IMR-90 (cell line): ENCODE measurements around the gene IGFBP5. TPM values are rescaled to one million over a fixed set of nuclear protein-coding genes. Genes with fewer than 3 reads are reported as not detected.

Experiments used
- ATAC-seq: fragments of 200-7000 bp; cut with Tn5 transposase; 2 replicates; pipeline ENCODE4 v1.9.1; 2020; ENCODE audit warnings: low read depth, mild to moderate bottlenecking, moderate library complexity
- BruUV-seq: library from RNA; stranded (reverse); fragments of 400-500 nt; replicated peaks from 2 replicates; lab custom pipeline; 2021; lab: Mats Ljungman, UMichigan
- CTCF ChIA-PET: fragments of 300-600 bp; formaldehyde crosslinking; extraction: SDS; loops from one replicate; lab custom pipeline; 2021; ENCODE audit warnings: antibody characterized with exemption; lab: Yijun Ruan, JAX
- POLR2A ChIA-PET: fragments of 300-600 bp; sonication (Branson Sonifier 250); formaldehyde crosslinking; loops from one replicate; lab custom pipeline; 2022; ENCODE audit warnings: antibody characterized with exemption; ENCODE audit not compliant: unreplicated experiment; lab: Charles Lee
- DNase-seq: peaks from one replicate; pipeline ENCODE4 v3.0.0; 2013
- H2AFZ ChIP-seq: replicated peaks from 2 replicates; pipeline ENCODE3; 2013; ENCODE audit warnings: low read length, mild to moderate bottlenecking; ENCODE audit not compliant: poor library complexity
- H2AK5ac ChIP-seq: 2 replicates; pipeline ENCODE4 v1.6.1; 2013; ENCODE audit warnings: low read depth, low read length, inconsistent platforms
- H2AK9ac ChIP-seq: replicated peaks from 2 replicates; pipeline ENCODE3; 2013; ENCODE audit warnings: mild to moderate bottlenecking, low read depth, low read length, moderate library complexity; ENCODE audit not compliant: poor library complexity
- H2BK120ac ChIP-seq: 2 replicates; pipeline ENCODE4 v1.6.1; 2013; ENCODE audit warnings: low read depth, low read length, inconsistent platforms
- H2BK15ac ChIP-seq: 3 replicates; pipeline ENCODE4 v1.6.1; 2013; ENCODE audit warnings: low read depth, low read length, inconsistent platforms
- H2BK20ac ChIP-seq: 2 replicates; pipeline ENCODE4 v1.6.1; 2013; ENCODE audit warnings: low read depth, mild to moderate bottlenecking, inconsistent platforms, low read length, moderate library complexity
- H2BK5ac ChIP-seq: 2 replicates; pipeline ENCODE4 v1.6.1; 2013; ENCODE audit warnings: mild to moderate bottlenecking, low read depth, low read length, inconsistent platforms; ENCODE audit not compliant: poor library complexity, severe bottlenecking
- H3K14ac ChIP-seq: replicated peaks from 2 replicates; pipeline ENCODE4 v1.6.1; 2013; ENCODE audit warnings: low read depth, low read length, inconsistent platforms
- H3K18ac ChIP-seq: 2 replicates; pipeline ENCODE4 v1.6.1; 2013; ENCODE audit warnings: low read depth, low read length, control low read depth
- H3K23ac ChIP-seq: 2 replicates; pipeline ENCODE4 v1.6.1; 2013; ENCODE audit warnings: low read depth, low read length, inconsistent platforms
- H3K27ac ChIP-seq: 2 replicates; pipeline ENCODE4 v1.5.1; 2013; ENCODE audit warnings: mild to moderate bottlenecking, control low read depth, low read length; ENCODE audit not compliant: insufficient read depth
- H3K27me3 ChIP-seq: 2 replicates; pipeline ENCODE4 v1.6.1; 2013; ENCODE audit warnings: low read length; ENCODE audit not compliant: control insufficient read depth, insufficient read depth
- H3K36me3 ChIP-seq: 2 replicates; pipeline ENCODE4 v1.6.1; 2013; ENCODE audit warnings: low read length, mixed read lengths; ENCODE audit not compliant: control insufficient read depth, insufficient read depth
- H3K4ac ChIP-seq: 2 replicates; pipeline ENCODE4 v1.6.1; 2013; ENCODE audit warnings: low read depth, low read length, inconsistent platforms
- H3K4me1 ChIP-seq: 2 replicates; pipeline ENCODE4 v1.6.1; 2013; ENCODE audit warnings: low read length, mixed read lengths; ENCODE audit not compliant: control insufficient read depth, insufficient read depth
- H3K4me2 ChIP-seq: 2 replicates; pipeline ENCODE4 v1.6.1; 2013; ENCODE audit warnings: low read depth, mild to moderate bottlenecking, control low read depth, low read length, moderate library complexity
- H3K4me3 ChIP-seq: 2 replicates; pipeline ENCODE4 v1.5.1; 2013; ENCODE audit warnings: low read depth, mild to moderate bottlenecking, control low read depth, low read length, moderate library complexity; ENCODE audit not compliant: insufficient read depth
- H3K56ac ChIP-seq: 2 replicates; pipeline ENCODE4 v1.6.1; 2013; ENCODE audit warnings: low read length, inconsistent platforms; ENCODE audit not compliant: insufficient read depth; ENCODE audit errors: extremely low read depth
- H3K79me1 ChIP-seq, 2 experiments: 2 replicates each; pipeline ENCODE4 v1.6.1; 2013; ENCODE audit warnings: low read length in 2 of 2, inconsistent platforms in 1 of 2, low read depth in 1 of 2
- H3K9ac ChIP-seq: 2 replicates; pipeline ENCODE4 v1.6.1; 2013; ENCODE audit warnings: low read depth, low read length, control low read depth
- H3K9me1 ChIP-seq: 2 replicates; pipeline ENCODE4 v1.6.1; 2013; ENCODE audit warnings: low read length, inconsistent platforms; ENCODE audit not compliant: insufficient read depth
- H3K9me3 ChIP-seq: 2 replicates; pipeline ENCODE4 v1.6.1; 2013; ENCODE audit warnings: low read length; ENCODE audit not compliant: control insufficient read depth, insufficient read depth
- H4K20me1 ChIP-seq: 2 replicates; pipeline ENCODE4 v1.6.1; 2013; ENCODE audit warnings: low read length, inconsistent platforms; ENCODE audit not compliant: insufficient read depth
- H4K5ac ChIP-seq: 2 replicates; pipeline ENCODE4 v1.6.1; 2013; ENCODE audit warnings: mild to moderate bottlenecking, low read depth, low read length, control low read depth
- H4K8ac ChIP-seq, 2 experiments: 2 replicates each; pipeline ENCODE4 v1.6.1; 2013; ENCODE audit warnings: low read depth in 2 of 2, low read length in 2 of 2, control low read depth in 1 of 2, inconsistent platforms in 1 of 2
- H4K91ac ChIP-seq: 2 replicates; pipeline ENCODE4 v1.6.1; 2013; ENCODE audit warnings: low read depth, low read length, inconsistent platforms; ENCODE audit not compliant: insufficient read depth
- BHLHE40 ChIP-seq: fragments of 150-350 bp; IDR thresholded peaks from 2 replicates; pipeline ENCODE4 v1.6.1; 2016; ENCODE audit warnings: mild to moderate bottlenecking, low read depth, low read length
- CEBPB ChIP-seq: IDR thresholded peaks from 2 replicates; pipeline ENCODE4 v1.6.1; 2012; ENCODE audit warnings: low read depth, low read length, improper control_type of control experiment
- CHD1 ChIP-seq: IDR thresholded peaks from 2 replicates; pipeline ENCODE4 v1.6.1; 2012; ENCODE audit warnings: low read depth, low read length, improper control_type of control experiment
- MAFK ChIP-seq: IDR thresholded peaks from 2 replicates; pipeline ENCODE4 v1.6.1; 2012; ENCODE audit warnings: low read depth, low read length, improper control_type of control experiment
- MAZ ChIP-seq: IDR thresholded peaks from 2 replicates; pipeline ENCODE4 v1.6.1; 2012; ENCODE audit warnings: low read depth, mild to moderate bottlenecking, low read length, improper control_type of control experiment, moderate library complexity, borderline replicate concordance
- MXI1 ChIP-seq: IDR thresholded peaks from 2 replicates; pipeline ENCODE4 v1.6.1; 2012; ENCODE audit warnings: low read depth, mild to moderate bottlenecking, low read length, moderate library complexity, borderline replicate concordance
- POLR2A ChIP-seq: IDR thresholded peaks from 2 replicates; pipeline ENCODE4 v1.6.1; 2012; ENCODE audit warnings: mild to moderate bottlenecking, low read depth, low read length
- RAD21 ChIP-seq: IDR thresholded peaks from 2 replicates; pipeline ENCODE4 v1.6.1; 2012; ENCODE audit warnings: low read length, improper control_type of control experiment
- RCOR1 ChIP-seq: IDR thresholded peaks from 2 replicates; pipeline ENCODE4 v1.6.1; 2012; ENCODE audit warnings: mild to moderate bottlenecking, low read length, improper control_type of control experiment; ENCODE audit not compliant: insufficient replicate concordance
- RFX5 ChIP-seq: IDR thresholded peaks from 2 replicates; pipeline ENCODE4 v1.8.0; 2012; ENCODE audit warnings: low read depth, mild to moderate bottlenecking, low read length, moderate library complexity
- WGBS, 2 experiments: methylation state at CpG; one replicate each; pipeline versions ENCODE4 v1.1.5 to v1.1.7; 2013; ENCODE audit warnings: missing lambda C conversion rate in 2 of 2; ENCODE audit not compliant: insufficient read length in 1 of 2; ENCODE audit errors: extremely low coverage in 2 of 2; 5-methylcytosine and 5-hydroxymethylcytosine counted together
- dilution Hi-C: fragments of 300-500 bp; cut with HindIII; formaldehyde crosslinking; loops from one replicate; pipeline ENCODE4 v1.14.3; 2018; ENCODE audit warnings: low sequenced_read_pairs; ENCODE audit not compliant: unreplicated experiment
- in situ Hi-C: fragments of 300-500 bp; cut with MboI; formaldehyde crosslinking; loops from 3 replicates; pipeline ENCODE4 v1.14.3; 2019; ENCODE audit warnings: low sequenced_read_pairs, inconsistent platforms, mixed read lengths
- intact Hi-C: fragments of 100-400 bp; cut with micrococcal nuclease; formaldehyde crosslinking; loops from 2 replicates; pipeline ENCODE4 v1.10.0; 2022
- polyA plus RNA-seq, 3 experiments: library from polyadenylated mRNA; depleted of rRNA; stranded (reverse); fragments of >200 nt; gene quantifications; 2 replicates each; pipeline ENCODE4 v1.2.3, GENCODE V29; 2012; ENCODE audit warnings: low replicate concordance in 1 of 3
- total RNA-seq: library from RNA; depleted of rRNA; stranded (reverse); fragments of >200 nt; gene quantifications from 2 replicates; pipeline ENCODE4 v1.2.3, GENCODE V29; 2012
- TF ChIP-seq, protein P1 (sequence below): fragments of 150-350 bp; IDR thresholded peaks from 2 replicates; pipeline ENCODE4 v1.6.1; 2017; ENCODE audit warnings: mild to moderate bottlenecking, antibody characterized with exemption, low read length, low read depth

Gene IGFBP5
- total and polyA plus RNA-seq, 2 of the 4 experiments (the other 2 are of a cell fraction): 392 to 1,339 TPM

GRCh38 chr2:216658757-216659156 lies 36.6 kb downstream of the IGFBP5 start:
- no peak overlapping the region for H4K8ac ChIP-seq
- H2BK5ac ChIP-seq: no peak overlapping the region
- no peaks in the 10 kb centered on the region for H3K9me1 ChIP-seq
- no peak for ATAC-seq
- peaks cover 2% of the 10 kb centered on the region; the same call in 1 of the 2 replicates for H3K36me3 ChIP-seq
- ChIA-PET POLR2A (no interaction called here), CTCF (interaction anchor here (1.2 kb wide), 2 partner anchors 101 to 142 kb away, joined by 3 to 4 read pairs; no protein-coding TSS in a partner anchor)
- H3K23ac ChIP-seq: no peak overlapping the region
- no peak overlapping the region for H3K27ac ChIP-seq
- peaks cover 5% of the 10 kb centered on the region; the same call in 1 of the 2 replicates for H3K4me1 ChIP-seq
- in situ Hi-C loops (no loop called here), dilution Hi-C loops (loop anchor here (25.0 kb wide), 1 partner anchor 146 kb away; no protein-coding TSS in a partner anchor), intact Hi-C loops (no loop called here)
- H3K4me3 ChIP-seq: no peak overlapping the region
- no peaks in the 10 kb centered on the region; the same call in 1 of the 2 replicates for H3K27me3 ChIP-seq
- H2BK20ac ChIP-seq: no peak overlapping the region
- H4K5ac ChIP-seq: no peak overlapping the region
- no peak overlapping the region for H2AFZ ChIP-seq
- no peak overlapping the region for H3K56ac ChIP-seq
- no peak overlapping the region for H2BK15ac ChIP-seq
- H3K4ac ChIP-seq: no peak overlapping the region
- H3K14ac ChIP-seq: no peak overlapping the region
- H3K9me3 ChIP-seq: no peaks in the 10 kb centered on the region
- no peaks in the 10 kb centered on the region for H4K20me1 ChIP-seq
- TF ChIP-seq CEBPB: no peak
- no peak for TF ChIP-seq RFX5
- TF ChIP-seq CHD1: no peak
- no peak for TF ChIP-seq MXI1
- TF ChIP-seq MAFK: no peak
- no peak for TF ChIP-seq RAD21
- no peak for TF ChIP-seq RCOR1
- no peak for TF ChIP-seq BHLHE40
- no peak for TF ChIP-seq MAZ
- TF ChIP-seq, protein P1, sequence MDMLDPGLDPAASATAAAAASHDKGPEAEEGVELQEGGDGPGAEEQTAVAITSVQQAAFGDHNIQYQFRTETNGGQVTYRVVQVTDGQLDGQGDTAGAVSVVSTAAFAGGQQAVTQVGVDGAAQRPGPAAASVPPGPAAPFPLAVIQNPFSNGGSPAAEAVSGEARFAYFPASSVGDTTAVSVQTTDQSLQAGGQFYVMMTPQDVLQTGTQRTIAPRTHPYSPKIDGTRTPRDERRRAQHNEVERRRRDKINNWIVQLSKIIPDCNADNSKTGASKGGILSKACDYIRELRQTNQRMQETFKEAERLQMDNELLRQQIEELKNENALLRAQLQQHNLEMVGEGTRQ: no peak
- TF ChIP-seq POLR2A: no peak
- H2AK5ac ChIP-seq: no peak overlapping the region
- no peak overlapping the region for H4K91ac ChIP-seq
- no peak for DNase-seq
- BruUV-seq: no TSS peak
- H2BK120ac ChIP-seq: no peak overlapping the region
- H3K4me2 ChIP-seq: no peak overlapping the region
- no peak overlapping the region for H3K18ac ChIP-seq
- H3K9ac ChIP-seq: no peak overlapping the region
- WGBS, 2 experiments: no CpG with 5 or more reads among the region's 6 CpGs
- H2AK9ac ChIP-seq: no peak overlapping the region
- no peaks in the 10 kb centered on the region for H3K79me1 ChIP-seq
